Ovary (tissue), 3 donors: ENCODE data around the gene UCK2.

Source experiments
- POLR2A ChIP-seq: fragments of 450-650 bp; IDR thresholded peaks from one replicate; pipeline ENCODE4 v1.6.1; 2017; ENCODE audit warnings: antibody characterized with exemption, mild to moderate bottlenecking, moderate library complexity
- TF ChIP-seq, protein P1 (sequence below), 3 donors: fragments of 450-650 bp in 2 of 3; fragments of 200-600 bp in 1 of 3; IDR thresholded peaks; one replicate each; pipeline versions ENCODE4 v1.5.1 to v1.8.0; 2016 to 2022; ENCODE audit warnings: antibody characterized with exemption in 3 of 3, mild to moderate bottlenecking in 1 of 3
- donor health status: DM: no; HTN: no; CAD: no.

DNA sequence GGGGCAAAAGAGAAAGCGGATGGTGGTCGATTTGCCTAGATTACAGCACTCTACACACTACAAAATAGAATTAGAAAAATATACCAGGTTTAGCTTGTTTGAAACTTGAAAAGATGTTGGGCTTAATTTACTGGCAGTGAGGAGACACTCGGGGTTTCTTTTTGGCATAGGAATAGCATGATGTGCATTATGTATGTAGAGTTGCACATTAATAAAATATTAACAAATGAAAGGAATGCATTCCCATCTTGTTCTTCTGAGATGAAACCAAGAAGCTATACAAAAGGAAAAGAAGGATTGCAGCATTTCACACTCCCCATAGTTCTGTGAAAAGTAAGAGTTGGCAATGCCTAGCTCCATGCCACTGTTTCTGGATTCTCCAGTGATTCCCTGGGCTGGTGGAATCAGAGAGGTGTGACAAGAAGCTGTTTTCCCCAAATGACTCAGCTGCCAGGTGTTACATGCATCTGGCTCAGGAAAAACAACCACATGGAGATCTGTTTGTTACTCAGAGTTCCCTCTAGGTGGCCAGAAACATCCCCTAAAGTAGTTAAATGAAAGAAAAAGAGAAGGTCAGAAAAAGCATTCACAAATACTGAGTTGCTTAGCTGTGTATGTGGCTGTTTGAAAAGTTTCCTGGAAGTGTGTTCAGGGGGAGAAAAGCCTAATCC, 115.6 kb downstream of the UCK2 start:
- no peak for TF ChIP-seq POLR2A
- TF ChIP-seq, protein P1, sequence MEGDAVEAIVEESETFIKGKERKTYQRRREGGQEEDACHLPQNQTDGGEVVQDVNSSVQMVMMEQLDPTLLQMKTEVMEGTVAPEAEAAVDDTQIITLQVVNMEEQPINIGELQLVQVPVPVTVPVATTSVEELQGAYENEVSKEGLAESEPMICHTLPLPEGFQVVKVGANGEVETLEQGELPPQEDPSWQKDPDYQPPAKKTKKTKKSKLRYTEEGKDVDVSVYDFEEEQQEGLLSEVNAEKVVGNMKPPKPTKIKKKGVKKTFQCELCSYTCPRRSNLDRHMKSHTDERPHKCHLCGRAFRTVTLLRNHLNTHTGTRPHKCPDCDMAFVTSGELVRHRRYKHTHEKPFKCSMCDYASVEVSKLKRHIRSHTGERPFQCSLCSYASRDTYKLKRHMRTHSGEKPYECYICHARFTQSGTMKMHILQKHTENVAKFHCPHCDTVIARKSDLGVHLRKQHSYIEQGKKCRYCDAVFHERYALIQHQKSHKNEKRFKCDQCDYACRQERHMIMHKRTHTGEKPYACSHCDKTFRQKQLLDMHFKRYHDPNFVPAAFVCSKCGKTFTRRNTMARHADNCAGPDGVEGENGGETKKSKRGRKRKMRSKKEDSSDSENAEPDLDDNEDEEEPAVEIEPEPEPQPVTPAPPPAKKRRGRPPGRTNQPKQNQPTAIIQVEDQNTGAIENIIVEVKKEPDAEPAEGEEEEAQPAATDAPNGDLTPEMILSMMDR (IDR thresholded peaks at IDR 0.05), result no peak
